ES-I3 (cell line): ENCODE data around the gene LRP1B.

Experiments used
- H3K36me3 ChIP-seq: 2 replicates; pipeline ENCODE4 v1.6.1; 2013; ENCODE audit warnings: mild to moderate bottlenecking, low read length, control low read depth, moderate library complexity; ENCODE audit not compliant: insufficient read depth
- H3K4me1 ChIP-seq: 2 replicates; pipeline ENCODE4 v1.6.1; 2013; ENCODE audit warnings: mild to moderate bottlenecking, control low read depth, low read length; ENCODE audit not compliant: insufficient read depth
- H3K9ac ChIP-seq: 2 replicates; pipeline ENCODE4 v1.6.1; 2013; ENCODE audit warnings: low read depth, mild to moderate bottlenecking, low read length, moderate library complexity
- H3K9me3 ChIP-seq: 2 replicates; pipeline ENCODE4 v1.6.1; 2013; ENCODE audit warnings: mild to moderate bottlenecking, low read length, moderate library complexity; ENCODE audit not compliant: control insufficient read depth, insufficient read depth

Gene LRP1B

GRCh38 chr2:141620372-141620771 is 510.4 kb downstream of the LRP1B start:
- Histone ChIP-seq H3K4me1 (no peaks in the 10 kb centered on the region), H3K9ac (no peak overlapping the region), H3K36me3 (no peaks in the 10 kb centered on the region), H3K9me3 (no peaks in the 10 kb centered on the region)

GRCh38 chr2:141618457-141618856 is 512.4 kb downstream of the LRP1B start:
- H3K9ac ChIP-seq, result no peak overlapping the region
- H3K36me3 ChIP-seq, result no peaks in the 10 kb centered on the region
- no peaks in the 10 kb centered on the region for H3K4me1 ChIP-seq
- H3K9me3 ChIP-seq, result no peaks in the 10 kb centered on the region

DNA sequence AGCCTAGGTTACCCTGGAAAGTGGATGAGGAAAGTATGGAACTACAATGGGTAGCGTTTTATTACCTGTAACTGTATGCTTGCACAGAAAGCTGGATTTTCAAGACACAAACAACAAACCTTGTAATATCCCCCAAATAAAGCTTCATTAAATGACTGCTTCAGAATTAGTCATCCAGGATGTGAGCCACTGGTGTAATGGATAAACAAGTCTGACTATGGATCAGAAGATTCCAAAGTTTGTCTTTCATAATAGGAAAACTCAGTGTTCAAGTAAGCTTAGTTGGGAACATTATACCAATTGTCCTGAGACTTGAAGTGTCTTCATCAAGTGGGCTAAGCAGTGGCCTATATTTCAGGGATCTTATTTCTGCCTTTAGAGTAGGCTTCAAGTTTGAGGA is 518.8 kb downstream of the LRP1B start:
- Histone ChIP-seq H3K36me3 (no peaks in the 10 kb centered on the region), H3K4me1 (peaks cover 22% of the 10 kb centered on the region), H3K9me3 (no peaks in the 10 kb centered on the region), H3K9ac (peak overlapping the region; percentile 11; the same call in 1 of the 2 replicates)

DNA sequence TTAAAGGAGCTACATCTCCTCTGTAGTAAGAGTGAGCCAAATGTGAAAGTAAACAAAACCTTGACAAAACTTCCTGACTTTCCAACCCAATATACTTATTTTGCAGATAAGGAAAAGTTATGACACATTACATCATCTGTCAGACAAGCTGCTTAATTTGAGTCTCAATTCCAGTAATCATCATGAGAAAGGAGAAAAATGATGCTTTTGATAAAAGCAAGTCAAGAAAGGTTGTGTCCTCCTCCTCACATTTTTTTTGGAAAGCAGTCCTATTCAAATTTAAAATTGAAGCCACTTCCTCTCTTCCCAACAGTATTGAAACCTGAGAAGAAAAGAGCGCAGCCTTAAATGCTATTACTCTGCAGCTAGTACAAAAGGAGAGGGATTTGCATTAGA is 519.6 kb downstream of the LRP1B start:
- Histone ChIP-seq H3K9ac (peak overlapping the region; percentile 9; the same call in 1 of the 2 replicates), H3K9me3 (no peaks in the 10 kb centered on the region), H3K36me3 (no peaks in the 10 kb centered on the region), H3K4me1 (peaks cover 22% of the 10 kb centered on the region)

GRCh38 chr2:141610564-141611175 is 520.1 kb downstream of the LRP1B start:
- Histone ChIP-seq H3K4me1 (peaks cover 22% of the 10 kb centered on the region), H3K36me3 (no peaks in the 10 kb centered on the region), H3K9ac (peak overlapping the region; percentile 9; the same call in 1 of the 2 replicates), H3K9me3 (no peaks in the 10 kb centered on the region)

GRCh38 chr2:141605163-141605562 is 525.7 kb downstream of the LRP1B start:
- Histone ChIP-seq H3K9ac (no peak overlapping the region), H3K4me1 (peaks cover 7% of the 10 kb centered on the region; the same call in 1 of the 2 replicates), H3K36me3 (no peaks in the 10 kb centered on the region), H3K9me3 (no peaks in the 10 kb centered on the region)

GRCh38 chr2:141601511-141602152 is 529.2 kb downstream of the LRP1B start:
- no peaks in the 10 kb centered on the region for H3K4me1 ChIP-seq
- H3K9ac ChIP-seq, result no peak overlapping the region
- H3K36me3 ChIP-seq, result no peaks in the 10 kb centered on the region
- no peaks in the 10 kb centered on the region for H3K9me3 ChIP-seq

DNA sequence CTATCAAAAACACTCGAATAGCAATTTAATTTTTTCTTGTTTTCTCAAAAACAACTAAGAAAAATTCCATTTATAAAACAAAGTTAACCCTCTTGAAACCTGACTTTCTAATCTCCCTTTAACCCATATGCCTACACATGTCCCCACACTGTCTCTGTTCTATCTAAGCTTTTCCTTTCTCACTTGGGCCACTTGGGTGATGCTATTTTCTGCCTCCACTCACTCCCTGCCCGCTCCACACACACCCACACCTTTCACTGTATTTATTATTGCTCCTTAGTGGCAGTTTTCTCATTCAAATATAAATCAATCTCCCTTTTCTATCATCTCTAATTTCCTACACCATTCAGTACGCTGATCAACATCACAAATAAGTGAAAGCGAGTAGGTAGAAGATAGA is 531.1 kb downstream of the LRP1B start:
- no peaks in the 10 kb centered on the region for H3K9me3 ChIP-seq
- no peaks in the 10 kb centered on the region for H3K4me1 ChIP-seq

GRCh38 chr2:141598982-141599381 is 531.8 kb downstream of the LRP1B start:
- no peak overlapping the region for H3K9ac ChIP-seq
- no peaks in the 10 kb centered on the region for H3K4me1 ChIP-seq
- no peaks in the 10 kb centered on the region for H3K36me3 ChIP-seq
- H3K9me3 ChIP-seq, result no peaks in the 10 kb centered on the region

More for the DNA sequence above, 531.1 kb downstream of the LRP1B start:
- Histone ChIP-seq H3K36me3 (no peaks in the 10 kb centered on the region), H3K9ac (no peak overlapping the region)

DNA sequence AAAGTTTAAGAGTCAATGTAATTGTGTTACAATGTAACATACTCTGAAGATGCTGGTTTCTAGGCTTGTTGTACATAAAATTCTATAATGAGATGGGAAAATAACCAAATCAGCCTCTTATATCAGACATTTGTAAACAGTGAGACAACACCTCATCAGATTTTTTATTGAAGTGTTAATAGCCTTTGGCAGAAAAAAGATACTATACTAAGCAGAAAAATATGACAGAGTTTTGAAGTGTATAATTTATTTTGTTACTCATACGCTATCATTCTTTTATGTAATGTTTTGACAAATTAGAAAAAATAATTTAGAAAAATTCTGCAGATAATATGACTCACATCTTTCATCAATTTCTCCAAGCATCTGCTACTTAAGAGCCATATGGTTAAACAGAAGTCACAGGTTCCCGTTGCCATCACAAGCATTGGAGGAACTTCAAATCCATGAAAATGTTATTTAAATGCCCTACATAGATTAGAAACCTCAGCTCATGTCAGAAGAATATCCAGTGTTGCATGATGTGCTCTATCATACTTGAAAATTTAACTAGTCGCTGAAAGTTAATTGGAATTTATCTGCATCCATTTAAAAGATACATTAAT is 535.4 kb downstream of the LRP1B start:
- no peak overlapping the region for H3K9ac ChIP-seq
- 0 out of 2 replicates have a peak, but pooled peaks cover 4% of the 10 kb centered on the region for H3K4me1 ChIP-seq
- peaks cover 13% of the 10 kb centered on the region; the same call in 1 of the 2 replicates for H3K9me3 ChIP-seq
- no peaks in the 10 kb centered on the region for H3K36me3 ChIP-seq

GRCh38 chr2:141591787-141592186 is 539.0 kb downstream of the LRP1B start:
- 0 out of 2 replicates have a peak, but pooled peaks cover 7% of the 10 kb centered on the region for H3K4me1 ChIP-seq
- H3K9me3 ChIP-seq, result peaks cover 13% of the 10 kb centered on the region; the same call in 1 of the 2 replicates
- no peaks in the 10 kb centered on the region for H3K36me3 ChIP-seq
- no peak overlapping the region for H3K9ac ChIP-seq

DNA sequence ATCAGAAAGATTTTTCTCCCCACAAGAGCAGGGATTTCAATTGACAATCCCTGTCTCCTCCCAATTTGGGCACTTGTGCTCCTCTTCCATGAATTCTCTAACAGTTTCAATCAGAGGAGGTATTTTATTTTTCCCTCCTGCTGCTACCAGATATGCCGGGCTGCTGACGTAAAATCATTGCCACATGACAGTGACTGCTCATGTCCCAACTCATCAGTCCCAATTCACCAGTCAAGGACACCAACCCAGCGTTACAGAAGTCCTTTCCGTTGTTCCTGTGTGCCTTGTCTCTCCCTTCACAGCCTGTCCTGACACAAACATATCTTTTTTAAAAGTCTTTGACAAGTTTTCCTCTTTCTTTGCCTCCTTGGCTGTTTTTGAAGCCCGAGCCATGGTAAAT is 540.2 kb downstream of the LRP1B start:
- H3K4me1 ChIP-seq, result 0 out of 2 replicates have a peak, but pooled peaks cover 7% of the 10 kb centered on the region
- H3K9me3 ChIP-seq, result peaks cover 13% of the 10 kb centered on the region; the same call in 1 of the 2 replicates
- no peaks in the 10 kb centered on the region for H3K36me3 ChIP-seq
- no peak overlapping the region for H3K9ac ChIP-seq

GRCh38 chr2:141589314-141589713 is 541.5 kb downstream of the LRP1B start:
- Histone ChIP-seq H3K4me1 (0 out of 2 replicates have a peak, but pooled peaks cover 7% of the 10 kb centered on the region), H3K36me3 (no peaks in the 10 kb centered on the region), H3K9ac (no peak overlapping the region), H3K9me3 (peaks cover 13% of the 10 kb centered on the region; the same call in 1 of the 2 replicates)

GRCh38 chr2:141586985-141587384 is 543.8 kb downstream of the LRP1B start:
- Histone ChIP-seq H3K9me3 (peaks cover 3% of the 10 kb centered on the region; the same call in 1 of the 2 replicates), H3K9ac (no peak overlapping the region), H3K4me1 (peaks cover 10% of the 10 kb centered on the region; the same call in 1 of the 2 replicates), H3K36me3 (no peaks in the 10 kb centered on the region)
